Measurements from ENCODE around the gene INSYN1. TPM values are rescaled to one million over a fixed set of nuclear protein-coding genes. Genes with fewer than 3 reads are reported as not detected.

Gene INSYN1
- total and polyA plus RNA-seq, 2 donors (not counting 1 experiment from before 2014, with no cell fraction given) = not detected

GRCh38 chr15:73777741-73778140 is 24.6 kb upstream of the INSYN1 start:
- ChIA-PET CTCF (no interaction called here), POLR2A (no interaction called here)
- Histone ChIP-seq H3K4me2 (replicated peaks; ENCODE audit: low read depth, low read length, poor library complexity, severe bottlenecking) (no peak overlapping the region), H3K27me3 (replicated peaks in 1 of 4; ENCODE audit: control extremely low read depth in 1 of 4, control insufficient read depth in 3 of 4, insufficient read depth in 4 of 4, low read length in 3 of 4) (peaks cover 0 to 3% (median 0%) of the 10 kb centered on the region in 4 experiments), H2AFZ (ENCODE audit: insufficient read depth, low read depth, low read length, poor library complexity, severe bottlenecking) (no peak overlapping the region), H3K4me3 (ENCODE audit: control extremely low read depth in 1 of 5, extremely low read depth in 1 of 5, insufficient read depth in 1 of 5, low read depth in 2 of 5, low read length in 4 of 5) (no peak overlapping the region), H3K9me3 (ENCODE audit: control extremely low read depth in 1 of 3, control insufficient read depth in 2 of 3, insufficient read depth in 1 of 3, low read length in 2 of 3) (no peaks in the 10 kb centered on the region), H3K4me1 (ENCODE audit: control insufficient read depth in 2 of 2, insufficient read depth in 2 of 2, low read length in 2 of 2) (no peaks in the 10 kb centered on the region), H3K79me2 (ENCODE audit: control insufficient read depth, insufficient read depth, low read length) (no peaks in the 10 kb centered on the region), H3K9ac (ENCODE audit: low read length) (no peak overlapping the region), H4K20me1 (ENCODE audit: control insufficient read depth, insufficient read depth, low read length, poor library complexity, severe bottlenecking) (no peaks in the 10 kb centered on the region), H3K36me3 (replicated peaks in 1 of 2; ENCODE audit: control extremely low read depth in 1 of 2, control insufficient read depth in 1 of 2, extremely low read depth in 1 of 2, insufficient read depth in 2 of 2, low read length in 1 of 2) (no peaks in the 10 kb centered on the region), H3K27ac (ENCODE audit: low read length in 2 of 2) (no peak overlapping the region)
- TF ChIP-seq, protein P1, sequence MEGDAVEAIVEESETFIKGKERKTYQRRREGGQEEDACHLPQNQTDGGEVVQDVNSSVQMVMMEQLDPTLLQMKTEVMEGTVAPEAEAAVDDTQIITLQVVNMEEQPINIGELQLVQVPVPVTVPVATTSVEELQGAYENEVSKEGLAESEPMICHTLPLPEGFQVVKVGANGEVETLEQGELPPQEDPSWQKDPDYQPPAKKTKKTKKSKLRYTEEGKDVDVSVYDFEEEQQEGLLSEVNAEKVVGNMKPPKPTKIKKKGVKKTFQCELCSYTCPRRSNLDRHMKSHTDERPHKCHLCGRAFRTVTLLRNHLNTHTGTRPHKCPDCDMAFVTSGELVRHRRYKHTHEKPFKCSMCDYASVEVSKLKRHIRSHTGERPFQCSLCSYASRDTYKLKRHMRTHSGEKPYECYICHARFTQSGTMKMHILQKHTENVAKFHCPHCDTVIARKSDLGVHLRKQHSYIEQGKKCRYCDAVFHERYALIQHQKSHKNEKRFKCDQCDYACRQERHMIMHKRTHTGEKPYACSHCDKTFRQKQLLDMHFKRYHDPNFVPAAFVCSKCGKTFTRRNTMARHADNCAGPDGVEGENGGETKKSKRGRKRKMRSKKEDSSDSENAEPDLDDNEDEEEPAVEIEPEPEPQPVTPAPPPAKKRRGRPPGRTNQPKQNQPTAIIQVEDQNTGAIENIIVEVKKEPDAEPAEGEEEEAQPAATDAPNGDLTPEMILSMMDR (IDR thresholded peaks at IDR 0.05) = no peak
- no peak for TF ChIP-seq EZH2 (IDR thresholded peaks at IDR 0.05; ENCODE audit: borderline replicate concordance, insufficient read depth, low read depth, low read length, poor library complexity, severe bottlenecking)
- intact Hi-C loops (cut with micrococcal nuclease) = no loop called here
- Mint-ChIP-seq H3K4me1 (no peaks in the 10 kb centered on the region), H3K9me3 (ENCODE audit: insufficient read depth) (no peaks in the 10 kb centered on the region), H3K4me3 (no peak overlapping the region), H3K27me3 (peaks cover 14% of the 10 kb centered on the region), H3K27ac (no peak overlapping the region)
- no peak for ATAC-seq (ENCODE audit: low read depth)
- DNase-seq = no peak

DNA sequence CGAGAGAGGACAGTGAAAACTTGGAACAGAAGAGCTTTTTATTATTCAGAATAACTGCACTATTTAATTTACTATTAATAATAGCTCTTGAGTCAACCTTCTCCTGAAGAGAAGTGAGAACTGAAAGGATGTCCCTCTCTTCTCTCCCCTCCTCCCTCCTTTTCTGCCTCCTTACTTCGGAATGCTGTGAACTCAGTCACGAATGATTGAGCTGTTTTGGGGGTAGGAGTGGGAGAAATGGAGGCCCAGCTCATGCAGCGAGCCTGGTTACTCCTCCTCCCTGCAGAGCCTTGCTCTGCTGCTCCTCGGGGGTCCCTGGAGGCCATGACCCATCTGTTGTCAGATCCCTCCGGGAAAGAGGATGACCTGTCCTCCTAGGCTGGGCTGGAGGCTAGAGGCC is 20.3 kb upstream of the INSYN1 start:
- Histone ChIP-seq H3K4me3 (ENCODE audit: control extremely low read depth in 1 of 5, extremely low read depth in 1 of 5, insufficient read depth in 1 of 5, low read depth in 2 of 5, low read length in 4 of 5) (no peak overlapping the region), H3K27ac (ENCODE audit: low read length in 2 of 2) (no peak overlapping the region), H3K4me1 (ENCODE audit: control insufficient read depth in 2 of 2, insufficient read depth in 2 of 2, low read length in 2 of 2) (no peaks in the 10 kb centered on the region), H3K9me3 (ENCODE audit: control extremely low read depth in 1 of 3, control insufficient read depth in 2 of 3, insufficient read depth in 1 of 3, low read length in 2 of 3) (no peaks in the 10 kb centered on the region), H3K79me2 (ENCODE audit: control insufficient read depth, insufficient read depth, low read length) (no peaks in the 10 kb centered on the region), H3K9ac (ENCODE audit: low read length) (no peak overlapping the region), H3K27me3 (replicated peaks in 1 of 4; ENCODE audit: control extremely low read depth in 1 of 4, control insufficient read depth in 3 of 4, insufficient read depth in 4 of 4, low read length in 3 of 4) (peaks cover 0 to 10% (median 1%) of the 10 kb centered on the region in 4 experiments), H3K36me3 (replicated peaks in 1 of 2; ENCODE audit: control extremely low read depth in 1 of 2, control insufficient read depth in 1 of 2, extremely low read depth in 1 of 2, insufficient read depth in 2 of 2, low read length in 1 of 2) (no peaks in the 10 kb centered on the region), H2AFZ (ENCODE audit: insufficient read depth, low read depth, low read length, poor library complexity, severe bottlenecking) (no peak overlapping the region), H3K4me2 (replicated peaks; ENCODE audit: low read depth, low read length, poor library complexity, severe bottlenecking) (no peak overlapping the region), H4K20me1 (ENCODE audit: control insufficient read depth, insufficient read depth, low read length, poor library complexity, severe bottlenecking) (no peaks in the 10 kb centered on the region)
- Mint-ChIP-seq H3K4me1 (no peaks in the 10 kb centered on the region), H3K9me3 (ENCODE audit: insufficient read depth) (no peaks in the 10 kb centered on the region), H3K27ac (no peak overlapping the region), H3K27me3 (peaks cover 24% of the 10 kb centered on the region), H3K4me3 (no peak overlapping the region)
- intact Hi-C loops (cut with micrococcal nuclease) = no loop called here
- CTCF ChIA-PET = no interaction called here
- DNase-seq = no peak
- TF ChIP-seq, protein P1 (IDR thresholded peaks at IDR 0.05) = no peak
- no peak for TF ChIP-seq EZH2 (IDR thresholded peaks at IDR 0.05; ENCODE audit: borderline replicate concordance, insufficient read depth, low read depth, low read length, poor library complexity, severe bottlenecking)
- POLR2A ChIA-PET = no interaction called here
- no peak for ATAC-seq (ENCODE audit: low read depth)
- WGBS (ENCODE audit: insufficient coverage) = 62% methylated on average over 3 of the region's 6 CpGs
